H1 (cell line): ENCODE data around the gene PPP2R3B. TPM values are rescaled to one million over a fixed set of nuclear protein-coding genes. Genes with fewer than 3 reads are reported as not detected.

ENCODE experiments used
- PHF8 ChIP-seq: fragments of 200-600 bp; sonication (generic); conservative IDR thresholded peaks from 2 replicates; pipeline ENCODE4 v1.7.1; 2012; ENCODE audit warnings: low read depth, mild to moderate bottlenecking, inconsistent platforms, low read length, moderate library complexity
- SIRT6 ChIP-seq: IDR thresholded peaks from one replicate; pipeline ENCODE4 v1.7.1; 2012; ENCODE audit warnings: low read length, inconsistent platforms
- SP4 ChIP-seq: IDR thresholded peaks from 2 replicates; pipeline ENCODE4 v1.6.1; 2012; ENCODE audit warnings: low read length, inconsistent platforms
- polyA plus RNA-seq, 7 experiments: library from polyadenylated mRNA; depleted of rRNA in 3 of 7; stranded (reverse) in 5 of 7; unstranded in 2 of 7; fragments of >200 nt in 5 of 7; fragments of 200-250 nt in 2 of 7; gene quantifications; 1 replicate in 5 of 7; 2 replicates in 1 of 7; 4 replicates in 1 of 7; pipeline versions ENCODE4 v1.2.1 to v1.2.3, GENCODE V29; 2011 to 2013; ENCODE audit warnings: missing spikeins in 2 of 7, mixed read lengths in 2 of 7
- total RNA-seq: library from RNA; stranded (reverse); fragmentation: NEBNext Ultra II Directional; extraction: Animal tissue kit (Norgen Biotek cat#: 25700); gene quantifications from 2 replicates; pipeline ENCODE4 v1.2.1, GENCODE V29; 2021
- TF ChIP-seq, protein P1 (sequence below): fragments of 300-600 bp; sonication (generic); IDR thresholded peaks from 2 replicates; pipeline ENCODE4 v1.7.1; 2012; ENCODE audit warnings: low read length, moderate library complexity, mild to moderate bottlenecking, inconsistent platforms; ENCODE audit not compliant: insufficient replicate concordance
- TF ChIP-seq, protein P2 (sequence below): IDR thresholded peaks from 2 replicates; pipeline ENCODE4 v1.6.1; 2012; ENCODE audit warnings: inconsistent platforms
- TF ChIP-seq, protein P3 (sequence below): IDR thresholded peaks from 2 replicates; pipeline ENCODE4 v1.6.1; 2012; ENCODE audit warnings: inconsistent platforms

Gene PPP2R3B
- total and polyA plus RNA-seq, 2 of the 8 experiments (the other 6 are each of a cell fraction or from before 2014, with no cell fraction given) = 47.6 to 86.7 TPM

DNA sequence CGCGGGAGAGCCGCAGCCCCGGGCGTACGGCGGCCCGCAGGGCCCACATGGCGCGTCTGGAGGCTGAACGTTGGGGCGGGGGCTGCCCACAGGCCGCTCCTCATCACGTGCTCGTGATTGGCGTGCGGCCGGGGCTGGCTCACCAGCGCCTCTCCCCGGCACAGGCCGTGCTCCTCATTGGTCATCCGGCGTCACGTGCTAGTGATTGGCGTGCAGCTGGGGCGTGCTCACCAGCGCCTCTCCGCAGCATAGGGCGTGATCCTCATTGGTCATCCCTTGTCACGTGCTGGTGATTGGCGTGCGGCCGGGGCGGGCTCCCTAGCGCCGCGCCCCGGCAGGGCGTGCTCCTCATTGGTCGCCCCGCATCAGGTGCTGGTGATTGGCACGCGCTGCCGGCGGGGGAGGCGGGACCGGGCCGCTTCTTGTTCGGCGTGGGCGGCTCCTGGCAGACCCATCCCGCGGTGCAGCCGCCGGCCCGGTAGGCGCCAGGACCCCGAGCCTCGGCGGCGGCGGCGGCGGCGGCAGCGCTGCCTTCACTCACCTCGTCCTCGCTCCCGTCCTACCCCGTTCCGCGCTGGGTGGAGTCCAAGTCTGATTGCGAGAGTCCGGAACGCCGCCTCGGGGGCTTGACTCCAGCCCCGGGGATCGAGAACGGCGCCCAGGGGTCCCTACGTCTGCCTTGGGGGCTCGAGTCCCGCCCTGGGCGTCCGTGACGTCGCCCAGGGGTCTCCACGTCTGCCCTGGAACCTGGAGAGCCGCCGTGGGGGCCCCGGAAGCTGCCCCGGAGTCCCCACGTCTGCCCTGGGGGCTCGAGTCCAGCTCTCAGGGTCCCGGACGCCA lies 67.7 kb downstream of the PPP2R3B start, which contains the start of gene GTPBP6 (continued):
- TF ChIP-seq, protein P1, sequence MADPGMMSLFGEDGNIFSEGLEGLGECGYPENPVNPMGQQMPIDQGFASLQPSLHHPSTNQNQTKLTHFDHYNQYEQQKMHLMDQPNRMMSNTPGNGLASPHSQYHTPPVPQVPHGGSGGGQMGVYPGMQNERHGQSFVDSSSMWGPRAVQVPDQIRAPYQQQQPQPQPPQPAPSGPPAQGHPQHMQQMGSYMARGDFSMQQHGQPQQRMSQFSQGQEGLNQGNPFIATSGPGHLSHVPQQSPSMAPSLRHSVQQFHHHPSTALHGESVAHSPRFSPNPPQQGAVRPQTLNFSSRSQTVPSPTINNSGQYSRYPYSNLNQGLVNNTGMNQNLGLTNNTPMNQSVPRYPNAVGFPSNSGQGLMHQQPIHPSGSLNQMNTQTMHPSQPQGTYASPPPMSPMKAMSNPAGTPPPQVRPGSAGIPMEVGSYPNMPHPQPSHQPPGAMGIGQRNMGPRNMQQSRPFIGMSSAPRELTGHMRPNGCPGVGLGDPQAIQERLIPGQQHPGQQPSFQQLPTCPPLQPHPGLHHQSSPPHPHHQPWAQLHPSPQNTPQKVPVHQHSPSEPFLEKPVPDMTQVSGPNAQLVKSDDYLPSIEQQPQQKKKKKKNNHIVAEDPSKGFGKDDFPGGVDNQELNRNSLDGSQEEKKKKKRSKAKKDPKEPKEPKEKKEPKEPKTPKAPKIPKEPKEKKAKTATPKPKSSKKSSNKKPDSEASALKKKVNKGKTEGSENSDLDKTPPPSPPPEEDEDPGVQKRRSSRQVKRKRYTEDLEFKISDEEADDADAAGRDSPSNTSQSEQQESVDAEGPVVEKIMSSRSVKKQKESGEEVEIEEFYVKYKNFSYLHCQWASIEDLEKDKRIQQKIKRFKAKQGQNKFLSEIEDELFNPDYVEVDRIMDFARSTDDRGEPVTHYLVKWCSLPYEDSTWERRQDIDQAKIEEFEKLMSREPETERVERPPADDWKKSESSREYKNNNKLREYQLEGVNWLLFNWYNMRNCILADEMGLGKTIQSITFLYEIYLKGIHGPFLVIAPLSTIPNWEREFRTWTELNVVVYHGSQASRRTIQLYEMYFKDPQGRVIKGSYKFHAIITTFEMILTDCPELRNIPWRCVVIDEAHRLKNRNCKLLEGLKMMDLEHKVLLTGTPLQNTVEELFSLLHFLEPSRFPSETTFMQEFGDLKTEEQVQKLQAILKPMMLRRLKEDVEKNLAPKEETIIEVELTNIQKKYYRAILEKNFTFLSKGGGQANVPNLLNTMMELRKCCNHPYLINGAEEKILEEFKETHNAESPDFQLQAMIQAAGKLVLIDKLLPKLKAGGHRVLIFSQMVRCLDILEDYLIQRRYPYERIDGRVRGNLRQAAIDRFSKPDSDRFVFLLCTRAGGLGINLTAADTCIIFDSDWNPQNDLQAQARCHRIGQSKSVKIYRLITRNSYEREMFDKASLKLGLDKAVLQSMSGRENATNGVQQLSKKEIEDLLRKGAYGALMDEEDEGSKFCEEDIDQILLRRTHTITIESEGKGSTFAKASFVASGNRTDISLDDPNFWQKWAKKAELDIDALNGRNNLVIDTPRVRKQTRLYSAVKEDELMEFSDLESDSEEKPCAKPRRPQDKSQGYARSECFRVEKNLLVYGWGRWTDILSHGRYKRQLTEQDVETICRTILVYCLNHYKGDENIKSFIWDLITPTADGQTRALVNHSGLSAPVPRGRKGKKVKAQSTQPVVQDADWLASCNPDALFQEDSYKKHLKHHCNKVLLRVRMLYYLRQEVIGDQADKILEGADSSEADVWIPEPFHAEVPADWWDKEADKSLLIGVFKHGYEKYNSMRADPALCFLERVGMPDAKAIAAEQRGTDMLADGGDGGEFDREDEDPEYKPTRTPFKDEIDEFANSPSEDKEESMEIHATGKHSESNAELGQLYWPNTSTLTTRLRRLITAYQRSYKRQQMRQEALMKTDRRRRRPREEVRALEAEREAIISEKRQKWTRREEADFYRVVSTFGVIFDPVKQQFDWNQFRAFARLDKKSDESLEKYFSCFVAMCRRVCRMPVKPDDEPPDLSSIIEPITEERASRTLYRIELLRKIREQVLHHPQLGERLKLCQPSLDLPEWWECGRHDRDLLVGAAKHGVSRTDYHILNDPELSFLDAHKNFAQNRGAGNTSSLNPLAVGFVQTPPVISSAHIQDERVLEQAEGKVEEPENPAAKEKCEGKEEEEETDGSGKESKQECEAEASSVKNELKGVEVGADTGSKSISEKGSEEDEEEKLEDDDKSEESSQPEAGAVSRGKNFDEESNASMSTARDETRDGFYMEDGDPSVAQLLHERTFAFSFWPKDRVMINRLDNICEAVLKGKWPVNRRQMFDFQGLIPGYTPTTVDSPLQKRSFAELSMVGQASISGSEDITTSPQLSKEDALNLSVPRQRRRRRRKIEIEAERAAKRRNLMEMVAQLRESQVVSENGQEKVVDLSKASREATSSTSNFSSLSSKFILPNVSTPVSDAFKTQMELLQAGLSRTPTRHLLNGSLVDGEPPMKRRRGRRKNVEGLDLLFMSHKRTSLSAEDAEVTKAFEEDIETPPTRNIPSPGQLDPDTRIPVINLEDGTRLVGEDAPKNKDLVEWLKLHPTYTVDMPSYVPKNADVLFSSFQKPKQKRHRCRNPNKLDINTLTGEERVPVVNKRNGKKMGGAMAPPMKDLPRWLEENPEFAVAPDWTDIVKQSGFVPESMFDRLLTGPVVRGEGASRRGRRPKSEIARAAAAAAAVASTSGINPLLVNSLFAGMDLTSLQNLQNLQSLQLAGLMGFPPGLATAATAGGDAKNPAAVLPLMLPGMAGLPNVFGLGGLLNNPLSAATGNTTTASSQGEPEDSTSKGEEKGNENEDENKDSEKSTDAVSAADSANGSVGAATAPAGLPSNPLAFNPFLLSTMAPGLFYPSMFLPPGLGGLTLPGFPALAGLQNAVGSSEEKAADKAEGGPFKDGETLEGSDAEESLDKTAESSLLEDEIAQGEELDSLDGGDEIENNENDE = no peak
- TF ChIP-seq, protein P2, sequence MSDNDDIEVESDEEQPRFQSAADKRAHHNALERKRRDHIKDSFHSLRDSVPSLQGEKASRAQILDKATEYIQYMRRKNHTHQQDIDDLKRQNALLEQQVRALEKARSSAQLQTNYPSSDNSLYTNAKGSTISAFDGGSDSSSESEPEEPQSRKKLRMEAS = peak; percentile 70; the same call in 1 of the 2 replicates
- TF ChIP-seq, protein P3, sequence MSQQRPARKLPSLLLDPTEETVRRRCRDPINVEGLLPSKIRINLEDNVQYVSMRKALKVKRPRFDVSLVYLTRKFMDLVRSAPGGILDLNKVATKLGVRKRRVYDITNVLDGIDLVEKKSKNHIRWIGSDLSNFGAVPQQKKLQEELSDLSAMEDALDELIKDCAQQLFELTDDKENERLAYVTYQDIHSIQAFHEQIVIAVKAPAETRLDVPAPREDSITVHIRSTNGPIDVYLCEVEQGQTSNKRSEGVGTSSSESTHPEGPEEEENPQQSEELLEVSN = no peak
- peak; percentile 98 for TF ChIP-seq SP4
- no peak for TF ChIP-seq SIRT6
- TF ChIP-seq PHF8 = peak; percentile 52
